Measurements from ENCODE around the gene ZNF862.

The ZNF862 gene

GRCh38 chr7:149799397-149800168, 38.6 kb upstream of the ZNF862 start:
- Histone ChIP-seq H3K27ac (ENCODE audit: low read length) (no peak overlapping the region), H3K36me3 (ENCODE audit: control insufficient read depth in 1 of 2, insufficient read depth in 2 of 2, low read length in 2 of 2) (no peaks in the 10 kb centered on the region), H3K27me3 (ENCODE audit: low read depth, low read length) (no peaks in the 10 kb centered on the region), H3K4me1 (ENCODE audit: control insufficient read depth in 1 of 2, insufficient read depth in 2 of 2, low read length in 2 of 2) (no peaks in the 10 kb centered on the region), H3K9me3 (ENCODE audit: control insufficient read depth in 1 of 2, low read length in 2 of 2) (no peaks in the 10 kb centered on the region), H3K4me3 (ENCODE audit: low read depth in 1 of 2, low read length in 2 of 2) (no peak overlapping the region)

GRCh38 chr7:149800169-149800555, 38.0 kb upstream of the ZNF862 start:
- Histone ChIP-seq H3K4me3 (ENCODE audit: low read depth in 1 of 2, low read length in 2 of 2) (no peak overlapping the region), H3K27ac (ENCODE audit: low read length) (no peak overlapping the region), H3K9me3 (ENCODE audit: control insufficient read depth in 1 of 2, low read length in 2 of 2) (no peaks in the 10 kb centered on the region), H3K4me1 (ENCODE audit: control insufficient read depth in 1 of 2, insufficient read depth in 2 of 2, low read length in 2 of 2) (no peaks in the 10 kb centered on the region), H3K36me3 (ENCODE audit: control insufficient read depth in 1 of 2, insufficient read depth in 2 of 2, low read length in 2 of 2) (no peaks in the 10 kb centered on the region), H3K27me3 (ENCODE audit: low read depth, low read length) (no peaks in the 10 kb centered on the region)

- Histone ChIP-seq H3K27ac (ENCODE audit: low read length) (no peak overlapping the region), H3K4me3 (ENCODE audit: low read depth in 1 of 2, low read length in 2 of 2) (no peak overlapping the region), H3K27me3 (ENCODE audit: low read depth, low read length) (no peaks in the 10 kb centered on the region), H3K36me3 (ENCODE audit: control insufficient read depth in 1 of 2, insufficient read depth in 2 of 2, low read length in 2 of 2) (no peaks in the 10 kb centered on the region), H3K4me1 (ENCODE audit: control insufficient read depth in 1 of 2, insufficient read depth in 2 of 2, low read length in 2 of 2) (no peaks in the 10 kb centered on the region), H3K9me3 (ENCODE audit: control insufficient read depth in 1 of 2, low read length in 2 of 2) (no peaks in the 10 kb centered on the region)
These were observed 37.1 kb upstream of the ZNF862 start for GRCh38 chr7:149801002-149801566.

- no peaks in the 10 kb centered on the region for H3K4me1 ChIP-seq (ENCODE audit: control insufficient read depth in 1 of 2, insufficient read depth in 2 of 2, low read length in 2 of 2)
- no peaks in the 10 kb centered on the region for H3K9me3 ChIP-seq (ENCODE audit: control insufficient read depth in 1 of 2, low read length in 2 of 2)
- no peaks in the 10 kb centered on the region for H3K36me3 ChIP-seq (ENCODE audit: control insufficient read depth in 1 of 2, insufficient read depth in 2 of 2, low read length in 2 of 2)
- H3K27me3 ChIP-seq (ENCODE audit: low read depth, low read length), result no peaks in the 10 kb centered on the region
- H3K27ac ChIP-seq (ENCODE audit: low read length), result no peak overlapping the region
- no peak overlapping the region for H3K4me3 ChIP-seq (ENCODE audit: low read depth in 1 of 2, low read length in 2 of 2)
These were observed 36.4 kb upstream of the ZNF862 start for GRCh38 chr7:149801816-149802215.

- Histone ChIP-seq H3K4me1 (ENCODE audit: control insufficient read depth in 1 of 2, insufficient read depth in 2 of 2, low read length in 2 of 2) (no peaks in the 10 kb centered on the region), H3K36me3 (ENCODE audit: control insufficient read depth in 1 of 2, insufficient read depth in 2 of 2, low read length in 2 of 2) (no peaks in the 10 kb centered on the region), H3K27ac (ENCODE audit: low read length) (no peak overlapping the region), H3K9me3 (ENCODE audit: control insufficient read depth in 1 of 2, low read length in 2 of 2) (no peaks in the 10 kb centered on the region), H3K4me3 (ENCODE audit: low read depth in 1 of 2, low read length in 2 of 2) (no peak overlapping the region), H3K27me3 (ENCODE audit: low read depth, low read length) (no peaks in the 10 kb centered on the region)
These were observed 35.2 kb upstream of the ZNF862 start for GRCh38 chr7:149802966-149803365.

GRCh38 chr7:149803551-149804074, 34.6 kb upstream of the ZNF862 start:
- H3K27ac ChIP-seq (ENCODE audit: low read length), result no peak overlapping the region
- no peaks in the 10 kb centered on the region for H3K36me3 ChIP-seq (ENCODE audit: control insufficient read depth in 1 of 2, insufficient read depth in 2 of 2, low read length in 2 of 2)
- no peaks in the 10 kb centered on the region for H3K9me3 ChIP-seq (ENCODE audit: control insufficient read depth in 1 of 2, low read length in 2 of 2)
- H3K4me1 ChIP-seq (ENCODE audit: control insufficient read depth in 1 of 2, insufficient read depth in 2 of 2, low read length in 2 of 2), result no peaks in the 10 kb centered on the region
- H3K4me3 ChIP-seq (ENCODE audit: low read depth in 1 of 2, low read length in 2 of 2), result no peak overlapping the region
- H3K27me3 ChIP-seq (ENCODE audit: low read depth, low read length), result no peaks in the 10 kb centered on the region

- no peaks in the 10 kb centered on the region for H3K9me3 ChIP-seq (ENCODE audit: control insufficient read depth in 1 of 2, low read length in 2 of 2)
- no peaks in the 10 kb centered on the region for H3K36me3 ChIP-seq (ENCODE audit: control insufficient read depth in 1 of 2, insufficient read depth in 2 of 2, low read length in 2 of 2)
- no peaks in the 10 kb centered on the region for H3K27me3 ChIP-seq (ENCODE audit: low read depth, low read length)
- H3K4me1 ChIP-seq (ENCODE audit: control insufficient read depth in 1 of 2, insufficient read depth in 2 of 2, low read length in 2 of 2), result no peaks in the 10 kb centered on the region
- H3K4me3 ChIP-seq (ENCODE audit: low read depth in 1 of 2, low read length in 2 of 2), result no peak overlapping the region
- no peak overlapping the region for H3K27ac ChIP-seq (ENCODE audit: low read length)
These were observed 34.1 kb upstream of the ZNF862 start for GRCh38 chr7:149804106-149804505.

- Histone ChIP-seq H3K9me3 (ENCODE audit: control insufficient read depth in 1 of 2, low read length in 2 of 2) (no peaks in the 10 kb centered on the region), H3K27me3 (ENCODE audit: low read depth, low read length) (no peaks in the 10 kb centered on the region), H3K36me3 (ENCODE audit: control insufficient read depth in 1 of 2, insufficient read depth in 2 of 2, low read length in 2 of 2) (no peaks in the 10 kb centered on the region), H3K4me1 (ENCODE audit: control insufficient read depth in 1 of 2, insufficient read depth in 2 of 2, low read length in 2 of 2) (no peaks in the 10 kb centered on the region), H3K4me3 (ENCODE audit: low read depth in 1 of 2, low read length in 2 of 2) (no peak overlapping the region), H3K27ac (ENCODE audit: low read length) (no peak overlapping the region)
These were observed 31.4 kb upstream of the ZNF862 start for GRCh38 chr7:149806726-149807125.

GRCh38 chr7:149808311-149808710, 29.9 kb upstream of the ZNF862 start:
- H3K4me1 ChIP-seq (ENCODE audit: control insufficient read depth in 1 of 2, insufficient read depth in 2 of 2, low read length in 2 of 2), result no peaks in the 10 kb centered on the region
- no peak overlapping the region for H3K4me3 ChIP-seq (ENCODE audit: low read depth in 1 of 2, low read length in 2 of 2)
- H3K27ac ChIP-seq (ENCODE audit: low read length), result no peak overlapping the region
- no peaks in the 10 kb centered on the region for H3K9me3 ChIP-seq (ENCODE audit: control insufficient read depth in 1 of 2, low read length in 2 of 2)
- no peaks in the 10 kb centered on the region for H3K36me3 ChIP-seq (ENCODE audit: control insufficient read depth in 1 of 2, insufficient read depth in 2 of 2, low read length in 2 of 2)
- H3K27me3 ChIP-seq (ENCODE audit: low read depth, low read length), result no peaks in the 10 kb centered on the region

GRCh38 chr7:149809215-149809614, 29.0 kb upstream of the ZNF862 start:
- H3K9me3 ChIP-seq (ENCODE audit: control insufficient read depth in 1 of 2, low read length in 2 of 2), result no peaks in the 10 kb centered on the region
- no peaks in the 10 kb centered on the region for H3K4me1 ChIP-seq (ENCODE audit: control insufficient read depth in 1 of 2, insufficient read depth in 2 of 2, low read length in 2 of 2)

GRCh38 chr7:149811221-149811620, 27.0 kb upstream of the ZNF862 start:
- Histone ChIP-seq H3K27me3 (ENCODE audit: low read depth, low read length) (no peaks in the 10 kb centered on the region), H3K4me1 (ENCODE audit: control insufficient read depth in 1 of 2, insufficient read depth in 2 of 2, low read length in 2 of 2) (no peaks in the 10 kb centered on the region), H3K4me3 (ENCODE audit: low read depth in 1 of 2, low read length in 2 of 2) (no peak overlapping the region), H3K27ac (ENCODE audit: low read length) (no peak overlapping the region), H3K36me3 (ENCODE audit: control insufficient read depth in 1 of 2, insufficient read depth in 2 of 2, low read length in 2 of 2) (no peaks in the 10 kb centered on the region), H3K9me3 (ENCODE audit: control insufficient read depth in 1 of 2, low read length in 2 of 2) (no peaks in the 10 kb centered on the region)

More at GRCh38 chr7:149809215-149809614, 29.0 kb upstream of the ZNF862 start:
- Histone ChIP-seq H3K27ac (ENCODE audit: low read length) (no peak overlapping the region), H3K27me3 (ENCODE audit: low read depth, low read length) (no peaks in the 10 kb centered on the region), H3K4me3 (ENCODE audit: low read depth in 1 of 2, low read length in 2 of 2) (no peak overlapping the region), H3K36me3 (ENCODE audit: control insufficient read depth in 1 of 2, insufficient read depth in 2 of 2, low read length in 2 of 2) (no peaks in the 10 kb centered on the region)
